Measurements from ENCODE around the gene DCC.

DNA sequence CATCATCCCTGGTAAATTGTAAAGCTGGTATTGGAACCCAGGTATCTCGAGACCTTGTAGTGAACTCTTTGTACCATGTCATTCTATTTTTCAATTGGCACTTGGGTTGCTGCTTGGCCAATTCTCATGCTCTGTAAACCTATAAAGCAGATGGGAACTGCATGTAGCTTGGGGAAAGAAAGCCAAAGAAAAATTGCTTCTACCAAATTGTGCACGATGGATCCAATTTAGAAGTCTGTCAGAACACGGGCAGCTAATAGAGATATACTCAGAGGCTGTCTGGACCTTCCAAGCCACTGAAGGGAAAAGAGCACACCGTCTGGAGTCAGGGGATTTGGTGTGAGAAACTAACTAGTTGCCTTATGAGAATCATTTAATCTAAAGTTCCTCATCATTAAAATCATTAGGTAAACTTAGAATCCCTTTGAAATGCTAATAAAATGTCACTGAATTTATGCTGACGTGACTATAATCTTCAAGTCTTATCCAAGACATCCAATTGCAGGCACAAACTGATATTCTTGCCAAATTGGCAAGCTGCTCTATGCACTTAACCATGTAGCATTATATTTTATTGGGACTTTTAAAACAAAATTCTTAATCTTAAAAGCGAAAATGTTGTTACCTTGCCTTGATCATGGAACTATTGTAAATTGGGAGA lies 206.8 kb downstream of the DCC start:
- no peak for TF ChIP-seq EZH2 (IDR thresholded peaks at IDR 0.05; ENCODE audit: insufficient read depth, poor library complexity, severe bottlenecking)
- no peak for TF ChIP-seq EZH2phosphoT487 (IDR thresholded peaks at IDR 0.05; ENCODE audit: insufficient read depth, low read depth)
